GM12878 (cell line): ENCODE data around the gene PERCC1. TPM values are rescaled to one million over a fixed set of nuclear protein-coding genes. Genes with fewer than 3 reads are reported as not detected.

Source experiments
- EED ChIP-seq: sonication (generic); IDR thresholded peaks from 2 replicates; pipeline ENCODE4 v1.6.1; 2016; ENCODE audit warnings: antibody characterized with exemption, low read depth
- EP300 ChIP-seq, 2 experiments: fragments of 150-350 bp in 1 of 2; IDR thresholded peaks; 2 replicates each; pipeline ENCODE4 v1.6.1; 2011 to 2012; ENCODE audit warnings: low read depth in 2 of 2, low read length in 2 of 2, borderline replicate concordance in 1 of 2, improper control_type of control experiment in 1 of 2, inconsistent platforms in 1 of 2; ENCODE audit not compliant: control insufficient read depth in 1 of 2
- GATAD2B ChIP-seq: fragments of 450-650 bp; conservative IDR thresholded peaks from 2 replicates; pipeline ENCODE4 v1.6.1; 2017; ENCODE audit warnings: low read depth, mild to moderate bottlenecking, moderate library complexity
- IKZF1 ChIP-seq: fragments of 450-650 bp; conservative IDR thresholded peaks from 2 replicates; pipeline ENCODE4 v1.6.1; 2017; ENCODE audit warnings: antibody characterized with exemption, mild to moderate bottlenecking
- IKZF2 ChIP-seq, 2 experiments: fragments of 450-650 bp; IDR thresholded peaks; 2 replicates each; pipeline ENCODE4 v1.6.1; 2017; ENCODE audit warnings: mild to moderate bottlenecking in 2 of 2, moderate library complexity in 2 of 2
- NFXL1 ChIP-seq: fragments of 450-650 bp; IDR thresholded peaks from 2 replicates; pipeline ENCODE4 v1.6.1; 2017; ENCODE audit warnings: antibody characterized with exemption, mild to moderate bottlenecking, borderline replicate concordance
- PML ChIP-seq: IDR thresholded peaks from 2 replicates; pipeline ENCODE4 v1.6.1; 2012; ENCODE audit warnings: low read length, inconsistent platforms
- POLR2A ChIP-seq: IDR thresholded peaks from 2 replicates; pipeline ENCODE4 v1.6.1; 2011; ENCODE audit warnings: low read depth, mild to moderate bottlenecking, low read length
- TCF12 ChIP-seq: IDR thresholded peaks from 2 replicates; pipeline ENCODE4 v1.6.1; 2011; ENCODE audit warnings: low read depth, mild to moderate bottlenecking, low read length
- TCF3 ChIP-seq: IDR thresholded peaks from 2 replicates; pipeline ENCODE4 v1.6.1; 2012; ENCODE audit warnings: low read depth, mild to moderate bottlenecking, low read length, borderline replicate concordance; ENCODE audit not compliant: insufficient read depth
- ZNF687 ChIP-seq: fragments of 450-650 bp; IDR thresholded peaks from 2 replicates; pipeline ENCODE4 v1.6.1; 2017; ENCODE audit warnings: mild to moderate bottlenecking, moderate library complexity
- polyA plus RNA-seq, 11 experiments: library from polyadenylated mRNA; depleted of rRNA in 4 of 11; unstranded in 6 of 11; stranded (reverse) in 5 of 11; fragments of >200 nt; fragmentation: Nextera tagmentation in 4 of 11; fragmentation: Illumina TruSeq in 1 of 11; extraction: Ambion mirVana in 4 of 11; extraction: Trizol in 1 of 11; gene quantifications; 1 replicate in 1 of 11; 2 replicates in 10 of 11; pipeline versions ENCODE4 v1.2.1 to v1.2.3, GENCODE V29; 2011 to 2016; ENCODE audit warnings: inconsistent platforms in 2 of 11, missing spikeins in 2 of 11, low read depth in 1 of 11
- total RNA-seq, 4 experiments: library from RNA; depleted of rRNA in 3 of 4; stranded (reverse); fragments of >200 nt in 3 of 4; fragmentation: Illumina TruSeq in 1 of 4; extraction: Trizol in 1 of 4; gene quantifications; 2 replicates each; pipeline versions ENCODE4 v1.2.1 to v1.2.3, GENCODE V29; 2013 to 2021
- TF ChIP-seq, protein P1 (sequence below): fragments of 450-650 bp; IDR thresholded peaks from 2 replicates; pipeline ENCODE4 v1.6.1; 2018; ENCODE audit warnings: mild to moderate bottlenecking, low read depth, moderate library complexity; ENCODE audit not compliant: partially characterized antibody
- TF ChIP-seq, protein P2 (sequence below): IDR thresholded peaks from 2 replicates; pipeline ENCODE4 v1.6.1; 2011; ENCODE audit warnings: borderline replicate concordance, low read depth, mild to moderate bottlenecking, moderate library complexity, mixed read lengths, low read length; ENCODE audit not compliant: insufficient read depth; ENCODE audit errors: extremely low read length
- TF ChIP-seq, protein P3 (sequence below): fragments of 450-650 bp; IDR thresholded peaks from 2 replicates; pipeline ENCODE4 v1.6.1; 2016; ENCODE audit warnings: mild to moderate bottlenecking

The PERCC1 gene
- total and polyA plus RNA-seq, 10 of the 15 experiments (the other 5 are each of a cell fraction or from before 2014, with no cell fraction given): not detected

DNA sequence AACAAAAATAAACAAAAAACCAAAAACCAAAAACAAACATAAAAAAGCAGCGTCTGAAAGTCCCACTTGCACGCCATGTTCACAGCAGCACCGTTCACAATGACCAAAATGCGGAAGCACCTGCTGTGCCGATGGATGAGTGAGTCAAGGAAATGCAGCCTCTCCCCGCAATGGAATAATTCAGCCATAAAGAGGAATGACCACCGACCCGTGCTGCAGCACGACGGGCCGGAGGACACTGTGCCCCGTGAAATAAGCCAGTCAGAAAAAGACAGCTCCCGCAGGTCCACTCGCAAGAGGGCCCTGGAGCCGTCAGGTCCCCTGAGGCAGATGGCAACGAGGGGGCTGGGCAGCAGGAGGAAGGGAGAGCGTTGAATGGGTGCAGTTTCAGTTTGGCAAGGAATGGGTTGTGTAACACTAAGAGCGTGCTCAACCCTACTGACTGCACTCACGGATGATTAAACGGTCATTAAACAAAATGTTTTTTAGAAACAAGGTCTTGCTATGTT lies 38.9 kb downstream of the PERCC1 start (continued):
- TF ChIP-seq, protein P1, sequence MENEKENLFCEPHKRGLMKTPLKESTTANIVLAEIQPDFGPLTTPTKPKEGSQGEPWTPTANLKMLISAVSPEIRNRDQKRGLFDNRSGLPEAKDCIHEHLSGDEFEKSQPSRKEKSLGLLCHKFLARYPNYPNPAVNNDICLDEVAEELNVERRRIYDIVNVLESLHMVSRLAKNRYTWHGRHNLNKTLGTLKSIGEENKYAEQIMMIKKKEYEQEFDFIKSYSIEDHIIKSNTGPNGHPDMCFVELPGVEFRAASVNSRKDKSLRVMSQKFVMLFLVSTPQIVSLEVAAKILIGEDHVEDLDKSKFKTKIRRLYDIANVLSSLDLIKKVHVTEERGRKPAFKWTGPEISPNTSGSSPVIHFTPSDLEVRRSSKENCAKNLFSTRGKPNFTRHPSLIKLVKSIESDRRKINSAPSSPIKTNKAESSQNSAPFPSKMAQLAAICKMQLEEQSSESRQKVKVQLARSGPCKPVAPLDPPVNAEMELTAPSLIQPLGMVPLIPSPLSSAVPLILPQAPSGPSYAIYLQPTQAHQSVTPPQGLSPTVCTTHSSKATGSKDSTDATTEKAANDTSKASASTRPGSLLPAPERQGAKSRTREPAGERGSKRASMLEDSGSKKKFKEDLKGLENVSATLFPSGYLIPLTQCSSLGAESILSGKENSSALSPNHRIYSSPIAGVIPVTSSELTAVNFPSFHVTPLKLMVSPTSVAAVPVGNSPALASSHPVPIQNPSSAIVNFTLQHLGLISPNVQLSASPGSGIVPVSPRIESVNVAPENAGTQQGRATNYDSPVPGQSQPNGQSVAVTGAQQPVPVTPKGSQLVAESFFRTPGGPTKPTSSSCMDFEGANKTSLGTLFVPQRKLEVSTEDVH: no peak
- 0 out of 2 replicates have a peak, but pooled peaks have one; percentile 47 for TF ChIP-seq TCF3
- TF ChIP-seq ZNF687: peak; percentile 51; the same call in 1 of the 2 replicates
- TF ChIP-seq, protein P2, sequence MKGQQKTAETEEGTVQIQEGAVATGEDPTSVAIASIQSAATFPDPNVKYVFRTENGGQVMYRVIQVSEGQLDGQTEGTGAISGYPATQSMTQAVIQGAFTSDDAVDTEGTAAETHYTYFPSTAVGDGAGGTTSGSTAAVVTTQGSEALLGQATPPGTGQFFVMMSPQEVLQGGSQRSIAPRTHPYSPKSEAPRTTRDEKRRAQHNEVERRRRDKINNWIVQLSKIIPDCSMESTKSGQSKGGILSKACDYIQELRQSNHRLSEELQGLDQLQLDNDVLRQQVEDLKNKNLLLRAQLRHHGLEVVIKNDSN: no peak
- TF ChIP-seq GATAD2B: peak; percentile 58; the same call in 1 of the 2 replicates
- TF ChIP-seq POLR2A: peak; percentile 55; the same call in 1 of the 2 replicates
- TF ChIP-seq, protein P3, sequence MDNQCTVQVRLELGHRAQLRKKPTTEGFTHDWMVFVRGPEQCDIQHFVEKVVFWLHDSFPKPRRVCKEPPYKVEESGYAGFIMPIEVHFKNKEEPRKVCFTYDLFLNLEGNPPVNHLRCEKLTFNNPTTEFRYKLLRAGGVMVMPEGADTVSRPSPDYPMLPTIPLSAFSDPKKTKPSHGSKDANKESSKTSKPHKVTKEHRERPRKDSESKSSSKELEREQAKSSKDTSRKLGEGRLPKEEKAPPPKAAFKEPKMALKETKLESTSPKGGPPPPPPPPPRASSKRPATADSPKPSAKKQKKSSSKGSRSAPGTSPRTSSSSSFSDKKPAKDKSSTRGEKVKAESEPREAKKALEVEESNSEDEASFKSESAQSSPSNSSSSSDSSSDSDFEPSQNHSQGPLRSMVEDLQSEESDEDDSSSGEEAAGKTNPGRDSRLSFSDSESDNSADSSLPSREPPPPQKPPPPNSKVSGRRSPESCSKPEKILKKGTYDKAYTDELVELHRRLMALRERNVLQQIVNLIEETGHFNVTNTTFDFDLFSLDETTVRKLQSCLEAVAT: peak; percentile 47; the same call in 1 of the 2 replicates
- TF ChIP-seq PML: 0 out of 2 replicates have a peak, but pooled peaks have one; percentile 30
- peak; percentile 53; the same call in 1 of the 2 replicates for TF ChIP-seq TCF12
- peak; percentile 41 to 57; a peak in 3 of 4 replicates for TF ChIP-seq IKZF2 (IDR thresholded peaks at IDR 0.05)
- TF ChIP-seq EP300 (IDR thresholded peaks at IDR 0.05; ENCODE audit: borderline replicate concordance in 1 of 2, control insufficient read depth in 1 of 2, low read depth in 2 of 2, low read length in 2 of 2): 0 out of 4 replicates have a peak, but pooled peaks of 1 of the 2 experiments have one; percentile 22
- no peak for TF ChIP-seq NFXL1
- TF ChIP-seq IKZF1: peak; percentile 74
- TF ChIP-seq EED: peak; percentile 37; the same call in 1 of the 2 replicates
